HUES6 (cell line): ENCODE measurements around the gene LRP5.
"Not testable (repeated sequence)": the region's sequence is repeated elsewhere in the genome, so short reads cannot be mapped to it uniquely, and the experiment has no call there.

ENCODE experiments used
- H3K27ac ChIP-seq: 2 replicates; pipeline ENCODE4 v1.7.0; 2013; ENCODE audit warnings: low read depth, mild to moderate bottlenecking, low read length, inconsistent platforms
- H3K27me3 ChIP-seq: 2 replicates; pipeline ENCODE4 v1.6.1; 2013; ENCODE audit warnings: low read length; ENCODE audit not compliant: control insufficient read depth, insufficient read depth
- H3K36me3 ChIP-seq: 2 replicates; pipeline ENCODE4 v1.6.1; 2013; ENCODE audit warnings: low read length; ENCODE audit not compliant: control insufficient read depth, insufficient read depth
- H3K4me1 ChIP-seq: 2 replicates; pipeline ENCODE4 v1.6.1; 2013; ENCODE audit warnings: low read length; ENCODE audit not compliant: control insufficient read depth, insufficient read depth
- H3K4me3 ChIP-seq: 2 replicates; pipeline ENCODE4 v1.5.1; 2013; ENCODE audit warnings: low read depth, low read length
- H3K9ac ChIP-seq: one replicate; pipeline ENCODE4 v1.6.1; 2013; ENCODE audit warnings: mild to moderate bottlenecking, low read length
- H3K9me3 ChIP-seq: 2 replicates; pipeline ENCODE4 v1.6.1; 2013; ENCODE audit warnings: low read depth, low read length; ENCODE audit not compliant: control insufficient read depth, insufficient read depth

LRP5 gene

GRCh38 chr11:68430801-68431200 is 118.4 kb downstream of the LRP5 start:
- peaks cover 78% of the 10 kb centered on the region for H3K36me3 ChIP-seq
- H3K4me1 ChIP-seq, result no peaks in the 10 kb centered on the region
- H3K4me3 ChIP-seq, result no peak overlapping the region
- no peak overlapping the region for H3K27ac ChIP-seq
- H3K9me3 ChIP-seq, result peaks cover 9% of the 10 kb centered on the region
- H3K27me3 ChIP-seq, result no peaks in the 10 kb centered on the region
- H3K9ac ChIP-seq, result no peak overlapping the region

DNA sequence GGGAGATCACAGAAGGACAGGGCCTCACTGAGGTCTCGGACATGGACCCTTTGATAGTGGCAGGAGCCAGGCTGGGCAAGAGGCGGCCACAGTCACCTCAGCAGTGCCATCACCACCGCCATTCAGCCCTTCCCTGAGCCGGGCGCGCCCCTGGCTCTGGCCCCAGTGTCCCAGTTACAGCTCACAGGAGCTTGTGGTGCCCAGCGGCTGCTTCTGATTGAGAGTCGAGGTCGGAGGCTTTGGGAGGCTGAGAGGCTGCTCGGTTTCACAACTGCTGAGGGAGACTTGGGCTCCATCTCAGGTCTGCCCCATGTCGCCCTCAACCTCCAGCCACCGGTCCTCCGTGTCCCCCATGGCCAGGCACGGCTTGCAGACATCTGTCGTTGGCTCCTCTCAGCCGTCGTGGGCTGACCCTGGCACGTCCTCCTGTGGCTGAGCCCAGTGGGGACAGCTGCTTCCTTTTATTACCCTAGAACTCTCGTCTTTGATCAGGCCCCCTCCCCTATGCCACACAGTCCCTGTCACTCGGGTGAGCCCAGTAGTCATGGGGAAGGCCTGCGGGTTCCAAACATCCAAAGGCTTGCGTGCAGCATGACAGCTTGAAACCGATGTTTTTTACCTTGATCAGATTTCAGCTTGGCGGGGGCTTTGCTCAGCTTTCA is 119.7 kb downstream of the LRP5 start:
- H3K4me3 ChIP-seq, result no peak overlapping the region

DNA sequence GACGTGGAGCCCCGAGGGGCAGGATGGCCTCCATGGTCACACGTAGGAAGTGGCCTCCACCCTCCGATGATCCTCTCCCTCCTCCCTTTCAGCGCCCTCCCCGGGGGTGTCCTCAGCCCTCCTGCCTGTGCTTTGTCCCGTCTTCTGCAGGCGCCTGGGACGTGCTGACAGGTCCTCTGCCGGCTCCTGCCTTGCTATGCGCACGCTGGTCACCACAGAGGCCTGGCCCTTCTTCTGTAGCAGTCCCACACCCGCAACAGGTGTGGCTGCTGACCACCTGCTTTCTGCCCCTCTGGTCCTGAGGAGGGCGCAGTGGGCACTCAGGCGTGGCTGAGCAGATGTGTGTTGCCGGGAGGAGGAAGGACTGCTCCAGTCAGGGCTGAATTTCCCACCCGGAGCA is 120.5 kb downstream of the LRP5 start:
- peaks cover 9% of the 10 kb centered on the region for H3K9me3 ChIP-seq
- H3K9ac ChIP-seq, result no peak overlapping the region
- peaks cover 13% of the 10 kb centered on the region; the same call in 1 of the 2 replicates for H3K4me1 ChIP-seq
- peaks cover 67% of the 10 kb centered on the region for H3K36me3 ChIP-seq
- H3K4me3 ChIP-seq, result no peak overlapping the region
- H3K27ac ChIP-seq, result no peak overlapping the region
- H3K27me3 ChIP-seq, result no peaks in the 10 kb centered on the region

More for the DNA sequence above, 119.7 kb downstream of the LRP5 start:
- no peak overlapping the region for H3K9ac ChIP-seq
- no peak overlapping the region for H3K27ac ChIP-seq
- peaks cover 7% of the 10 kb centered on the region; the same call in 1 of the 2 replicates for H3K4me1 ChIP-seq
- no peaks in the 10 kb centered on the region for H3K27me3 ChIP-seq
- H3K9me3 ChIP-seq, result peaks cover 9% of the 10 kb centered on the region
- peaks cover 68% of the 10 kb centered on the region for H3K36me3 ChIP-seq

DNA sequence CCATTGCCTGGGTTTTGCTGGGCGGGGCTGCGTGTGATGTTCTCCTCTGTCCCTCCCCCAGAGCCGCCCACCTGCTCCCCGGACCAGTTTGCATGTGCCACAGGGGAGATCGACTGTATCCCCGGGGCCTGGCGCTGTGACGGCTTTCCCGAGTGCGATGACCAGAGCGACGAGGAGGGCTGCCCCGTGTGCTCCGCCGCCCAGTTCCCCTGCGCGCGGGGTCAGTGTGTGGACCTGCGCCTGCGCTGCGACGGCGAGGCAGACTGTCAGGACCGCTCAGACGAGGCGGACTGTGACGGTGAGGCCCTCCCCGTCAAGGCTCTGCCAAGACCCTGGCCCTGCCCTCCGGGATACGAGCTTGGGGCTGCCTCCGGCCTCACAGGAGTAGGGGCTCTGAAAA is 121.2 kb downstream of the LRP5 start:
- Histone ChIP-seq H3K36me3 (peaks cover 67% of the 10 kb centered on the region), H3K9ac (no peak overlapping the region), H3K4me3 (no peak overlapping the region), H3K9me3 (peaks cover 9% of the 10 kb centered on the region), H3K27ac (no peak overlapping the region), H3K4me1 (peaks cover 13% of the 10 kb centered on the region; the same call in 1 of the 2 replicates), H3K27me3 (no peaks in the 10 kb centered on the region)

GRCh38 chr11:68434159-68434558 is 121.8 kb downstream of the LRP5 start:
- peaks cover 68% of the 10 kb centered on the region for H3K36me3 ChIP-seq
- H3K4me3 ChIP-seq, H3K9me3 ChIP-seq, H3K27ac ChIP-seq, H3K27me3 ChIP-seq, H3K9ac ChIP-seq: not testable (repeated sequence)
- H3K4me1 ChIP-seq, result peaks cover 16% of the 10 kb centered on the region; the same call in 1 of the 2 replicates

DNA sequence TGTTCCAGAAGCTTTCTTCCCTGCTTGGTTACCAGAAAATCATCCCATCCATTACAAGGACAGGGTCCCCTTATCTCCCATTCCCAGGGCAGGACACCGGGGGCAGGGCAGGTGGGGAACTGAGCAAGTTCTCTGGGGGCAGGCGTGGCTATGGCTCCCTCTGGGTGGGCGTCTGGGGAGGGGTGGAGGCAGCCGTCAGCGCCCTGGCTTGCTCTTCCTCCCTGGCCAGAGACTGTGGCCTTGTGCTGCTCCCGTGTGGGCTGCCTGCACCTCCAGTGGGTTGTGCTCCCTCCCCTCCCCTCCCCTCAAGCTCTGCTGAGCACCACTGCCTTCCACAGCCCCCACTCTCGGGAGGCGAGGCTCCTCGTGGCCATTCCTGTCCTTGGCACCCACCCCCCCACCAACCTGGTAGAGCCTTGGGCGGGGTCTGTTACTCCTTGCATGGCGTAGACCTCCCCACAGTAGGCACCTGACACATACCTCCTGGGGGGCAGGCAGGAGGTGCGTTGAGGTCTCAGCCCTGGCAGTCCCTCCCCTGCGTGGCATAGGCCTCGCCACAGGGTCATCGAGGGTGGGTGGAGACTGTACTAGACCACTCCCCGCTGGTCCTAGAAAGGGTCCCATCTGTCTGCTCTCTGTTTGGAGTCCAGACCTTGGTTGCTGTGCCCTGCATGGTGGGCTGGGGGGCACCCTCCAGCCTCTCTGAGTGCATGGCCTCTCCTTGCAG is 123.9 kb downstream of the LRP5 start:
- Histone ChIP-seq H3K9ac (peak overlapping the region; percentile 6), H3K9me3 (no peaks in the 10 kb centered on the region), H3K27ac (no peak overlapping the region), H3K4me1 (peaks cover 34% of the 10 kb centered on the region), H3K36me3 (peaks cover 53% of the 10 kb centered on the region), H3K27me3 (no peaks in the 10 kb centered on the region), H3K4me3 (no peak overlapping the region)

DNA sequence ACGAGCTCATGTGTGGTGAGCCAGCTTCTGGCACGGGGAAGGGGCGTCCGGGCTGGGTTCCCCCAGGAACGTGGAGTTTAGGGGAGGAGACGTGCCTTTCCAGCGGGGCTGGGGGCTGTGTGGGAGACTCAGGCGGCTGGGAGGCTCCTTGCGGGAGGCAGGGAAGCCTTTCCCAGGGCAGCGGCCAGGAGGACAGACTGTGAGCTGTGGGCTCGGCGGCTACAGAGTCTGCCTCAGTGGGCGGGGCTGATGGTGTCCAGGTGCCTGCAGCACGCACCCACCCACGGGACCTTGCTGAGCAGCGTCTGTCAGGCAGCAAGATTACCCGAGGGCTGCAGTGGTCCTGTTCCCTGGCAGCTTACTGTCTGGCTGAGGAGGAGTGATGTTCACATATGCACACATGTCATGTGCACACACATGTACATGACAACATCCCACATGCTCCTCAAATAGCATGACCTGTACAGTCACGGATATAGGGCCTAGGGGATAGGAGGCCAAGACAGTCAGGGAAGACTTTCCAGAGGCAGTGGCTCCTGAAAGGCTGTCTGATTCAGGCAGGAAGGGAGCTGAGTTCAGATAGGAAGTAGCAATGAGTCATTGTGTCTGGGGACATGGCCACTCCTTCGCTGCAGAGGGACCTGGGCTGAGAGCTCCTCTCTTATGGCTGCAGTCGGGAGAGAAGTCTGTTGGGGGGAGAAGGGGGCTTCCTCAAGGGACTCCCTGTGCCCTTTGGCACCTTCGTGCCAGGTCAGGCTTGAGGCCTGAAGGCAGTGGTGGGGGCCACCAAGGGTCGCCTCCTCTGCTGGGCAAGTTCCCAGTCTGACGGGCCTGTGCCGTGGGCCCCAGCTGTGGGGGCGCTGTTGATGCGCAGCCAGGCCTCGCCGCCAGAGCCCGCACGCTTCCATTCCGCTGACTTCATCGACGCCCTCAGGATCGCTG is 124.9 kb downstream of the LRP5 start:
- Histone ChIP-seq H3K36me3 (peaks cover 43% of the 10 kb centered on the region), H3K27me3 (no peaks in the 10 kb centered on the region), H3K4me3 (no peak overlapping the region), H3K9ac (peak overlapping the region; percentile 6), H3K4me1 (peaks cover 44% of the 10 kb centered on the region), H3K27ac (no peak overlapping the region; the same call in 1 of the 2 replicates), H3K9me3 (no peaks in the 10 kb centered on the region)

- Histone ChIP-seq H3K36me3 (peaks cover 36% of the 10 kb centered on the region), H3K27ac (no peak overlapping the region), H3K4me1 (peaks cover 49% of the 10 kb centered on the region), H3K4me3 (no peak overlapping the region), H3K9me3 (no peaks in the 10 kb centered on the region), H3K27me3 (no peaks in the 10 kb centered on the region), H3K9ac (no peak overlapping the region)
Measured at GRCh38 chr11:68437927-68438657, 125.7 kb downstream of the LRP5 start.

DNA sequence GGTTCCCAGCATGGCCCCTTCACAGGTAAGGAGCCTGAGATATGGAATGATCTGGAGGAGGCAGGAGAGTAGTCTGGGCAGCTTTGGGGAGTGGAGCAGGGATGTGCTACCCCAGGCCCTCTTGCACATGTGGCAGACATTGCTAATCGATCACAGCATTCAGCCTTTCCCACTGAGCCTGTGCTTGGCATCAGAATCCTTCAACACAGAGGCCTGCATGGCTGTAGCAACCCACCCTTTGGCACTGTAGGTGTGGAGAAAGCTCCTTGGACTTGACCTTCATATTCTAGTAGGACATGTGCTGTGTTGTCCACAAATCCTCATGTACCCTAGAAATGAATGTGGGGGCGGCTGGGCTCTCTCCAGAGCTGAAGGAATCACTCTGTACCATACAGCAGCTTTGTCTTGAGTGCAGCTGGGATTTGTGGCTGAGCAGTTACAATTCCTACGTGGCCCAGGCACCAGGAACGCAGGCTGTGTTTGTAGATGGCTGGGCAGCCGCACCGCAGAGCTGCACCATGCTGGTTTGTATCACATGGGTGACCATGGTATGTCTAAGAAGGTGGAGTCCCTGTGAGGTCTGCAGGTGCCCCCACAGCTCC is 126.4 kb downstream of the LRP5 start:
- H3K9ac ChIP-seq, result no peak overlapping the region
- H3K27ac ChIP-seq, result no peak overlapping the region
- H3K36me3 ChIP-seq, result peaks cover 29% of the 10 kb centered on the region
- no peak overlapping the region for H3K4me3 ChIP-seq
- no peaks in the 10 kb centered on the region for H3K9me3 ChIP-seq
- H3K4me1 ChIP-seq, result peaks cover 49% of the 10 kb centered on the region
- no peaks in the 10 kb centered on the region for H3K27me3 ChIP-seq
